Measurements from ENCODE around the gene C5AR1.
"Not testable (repeated sequence)": the region's sequence is repeated elsewhere in the genome, so short reads cannot be mapped to it uniquely, and the experiment has no call there.

Gene C5AR1

DNA sequence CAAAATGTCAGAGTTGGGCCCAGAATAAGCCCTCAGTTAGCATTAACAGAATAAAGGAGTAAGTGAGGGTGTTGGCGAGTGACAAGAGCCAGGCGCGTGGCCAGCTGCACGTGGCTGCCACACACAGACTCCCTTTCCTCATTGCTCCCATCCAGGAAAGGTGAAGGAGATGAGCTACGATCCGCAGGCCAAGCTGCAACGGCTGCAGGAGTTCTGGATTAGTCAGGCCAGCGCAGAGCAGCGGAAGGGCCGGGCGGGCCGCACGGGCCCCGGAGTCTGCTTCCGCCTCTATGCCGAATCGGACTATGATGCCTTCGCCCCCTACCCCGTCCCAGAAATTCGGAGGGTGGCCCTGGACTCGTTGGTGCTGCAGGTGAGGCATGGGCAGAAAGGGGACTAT, 52.7 kb downstream of the C5AR1 start:
- DNase-seq (ENCODE audit: extremely low read depth in 1 of 2, low read depth in 1 of 2), result no peak

GRCh38 chr19:47363758-47364531, 54.3 kb downstream of the C5AR1 start:
- DNase-seq (ENCODE audit: extremely low read depth in 1 of 2, low read depth in 1 of 2), result no peak

GRCh38 chr19:47365455-47365854, 55.8 kb downstream of the C5AR1 start:
- not testable (repeated sequence) for DNase-seq (ENCODE audit: extremely low read depth in 1 of 2, low read depth in 1 of 2)

GRCh38 chr19:47370045-47370611, 60.5 kb downstream of the C5AR1 start:
- DNase-seq (ENCODE audit: extremely low read depth in 1 of 2, low read depth in 1 of 2), result no peak

- DNase-seq (ENCODE audit: extremely low read depth in 1 of 2, low read depth in 1 of 2), result no peak
Measured at GRCh38 chr19:47371261-47371660, 61.6 kb downstream of the C5AR1 start.

Data from activated CD8-positive, alpha-beta memory T cell treated with anti-CD3 and anti-CD28 coated beads for 1 hour (primary cell).